CD4-positive, CD25-positive, alpha-beta regulatory T cell (primary cell): ENCODE measurements around the gene AMD1. TPM values are rescaled to one million over a fixed set of nuclear protein-coding genes. Genes with fewer than 3 reads are reported as not detected.

ENCODE experiments used
- ATAC-seq, 2 donors: fragments of 150-1000 bp; cut with Tn5 transposase; one replicate each; pipeline ENCODE4 v1.10.0; 2021; ENCODE audit warnings: low read depth in 2 of 2, moderate number of reproducible peaks in 2 of 2, moderate library complexity in 1 of 2
- DNase-seq, 3 donors: peaks; one replicate each; pipeline versions ENCODE4 v3.0.0 to v3.0.0-alpha.2; 2012 to 2022; ENCODE audit warnings: mixed read lengths in 1 of 3
- H3K27ac ChIP-seq: one replicate; pipeline ENCODE4 v1.7.0; 2013; ENCODE audit warnings: mild to moderate bottlenecking, low read length; ENCODE audit not compliant: insufficient read depth, poor library complexity, severe bottlenecking
- H3K27me3 ChIP-seq: one replicate; pipeline ENCODE4 v1.7.0; 2013; ENCODE audit warnings: low read length; ENCODE audit not compliant: control insufficient read depth, insufficient read depth
- H3K36me3 ChIP-seq: one replicate; pipeline ENCODE4 v1.7.0; 2013; ENCODE audit warnings: mild to moderate bottlenecking, low read length, moderate library complexity; ENCODE audit not compliant: control insufficient read depth, insufficient read depth
- H3K4me1 ChIP-seq: 2 replicates; pipeline ENCODE4 v1.7.0; 2013; ENCODE audit warnings: mild to moderate bottlenecking, low read length; ENCODE audit not compliant: insufficient read depth, control insufficient read depth, poor library complexity, severe bottlenecking
- H3K4me3 ChIP-seq: one replicate; pipeline ENCODE4 v1.7.0; 2013; ENCODE audit warnings: low read depth, mild to moderate bottlenecking, low read length, moderate library complexity
- H3K9me3 ChIP-seq, 2 experiments: 1 replicate in 1 of 2; 2 replicates in 1 of 2; pipeline ENCODE4 v1.7.0; 2013; ENCODE audit warnings: low read length in 2 of 2, mild to moderate bottlenecking in 1 of 2, moderate library complexity in 1 of 2; ENCODE audit not compliant: control insufficient read depth in 2 of 2
- H3K27ac Mint-ChIP-seq, 3 donors: one replicate each; pipeline ENCODE4 v1.8.0; 2020 to 2022; ENCODE audit warnings: mild to moderate bottlenecking in 3 of 3, mixed read lengths in 3 of 3, moderate library complexity in 2 of 3
- H3K27me3 Mint-ChIP-seq: one replicate; pipeline ENCODE4 v1.8.0; 2022; ENCODE audit warnings: mild to moderate bottlenecking, mixed read lengths
- H3K36me3 Mint-ChIP-seq: one replicate; pipeline ENCODE4 v1.8.0; 2020; ENCODE audit warnings: mixed read lengths
- H3K4me1 Mint-ChIP-seq, 4 donors: one replicate each; pipeline ENCODE4 v1.8.0; 2020 to 2022; ENCODE audit warnings: mixed read lengths in 4 of 4, mild to moderate bottlenecking in 1 of 4
- H3K4me3 Mint-ChIP-seq, 4 donors: one replicate each; pipeline ENCODE4 v1.8.0; 2020 to 2022; ENCODE audit warnings: mild to moderate bottlenecking in 4 of 4, mixed read lengths in 4 of 4, moderate library complexity in 3 of 4
- H3K9me3 Mint-ChIP-seq, 7 donors: one replicate each; pipeline ENCODE4 v1.8.0; 2020 to 2022; ENCODE audit warnings: mixed read lengths in 7 of 7, mild to moderate bottlenecking in 3 of 7, moderate library complexity in 2 of 7
- polyA plus RNA-seq, 4 donors: library from polyadenylated mRNA; unstranded; fragments of 300-500 nt; fragmentation: Illumina TruSeq; gene quantifications; one replicate each; pipeline ENCODE4 v1.2.3, GENCODE V29; 2021
- total RNA-seq: library from RNA; stranded (reverse); gene quantifications from one replicate; pipeline ENCODE4 v1.2.3, GENCODE V29; 2022

The AMD1 gene
- total and polyA plus RNA-seq, 5 donors from 2014 or later, result 60.6 to 133 (median 63.3) TPM

DNA sequence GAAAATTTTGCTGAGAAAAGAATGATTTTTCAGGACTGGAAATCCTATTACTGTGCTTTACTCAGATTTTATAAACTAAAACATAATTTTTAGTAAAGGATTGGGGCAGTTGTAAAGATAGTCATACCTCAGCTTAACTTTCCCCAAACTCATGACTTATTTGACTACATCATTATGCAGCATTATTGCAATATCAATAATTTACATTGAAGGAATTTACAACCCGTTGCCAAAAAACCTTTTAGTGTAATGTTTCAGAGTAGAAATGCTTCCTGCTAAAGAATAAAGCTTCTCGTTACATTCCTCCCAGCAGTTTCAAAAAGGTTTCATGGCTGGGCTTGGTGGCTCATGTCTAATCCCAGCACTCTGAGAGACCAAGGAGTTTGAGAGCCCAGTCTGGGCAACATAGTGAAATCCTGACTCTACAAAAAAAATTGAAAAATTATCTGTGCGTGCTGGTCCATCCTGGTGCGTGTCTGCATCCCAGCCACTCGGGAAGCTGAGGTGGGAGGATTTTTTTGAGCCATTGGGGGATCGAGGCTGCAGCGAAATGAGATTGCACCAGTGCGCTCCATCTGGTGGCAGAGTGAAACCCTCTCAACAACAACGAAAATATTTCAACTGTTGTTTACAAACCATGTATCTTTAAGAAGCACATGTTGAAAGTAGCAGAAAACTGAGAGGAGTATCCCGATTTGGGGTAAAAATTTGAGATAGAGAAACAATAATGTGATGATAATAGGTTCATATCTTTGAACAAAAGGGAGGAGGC lies 4.4 kb downstream of the AMD1 start:
- peak overlapping the region; percentile 57 to 95 (median 83) for H3K27ac Mint-ChIP-seq
- H3K36me3 Mint-ChIP-seq, result no peaks in the 10 kb centered on the region
- no peaks in the 10 kb centered on the region for H3K36me3 ChIP-seq
- peak overlapping the region; percentile 43 for H3K27ac ChIP-seq
- DNase-seq (peak; percentile 15 to 67 (median 46)), ATAC-seq (no peak)
- peak overlapping the region; percentile 99 for H3K4me3 ChIP-seq
- peaks cover 79% of the 10 kb centered on the region for H3K4me1 ChIP-seq
- H3K9me3 ChIP-seq, result no peaks in the 10 kb centered on the region
- H3K27me3 Mint-ChIP-seq, result no peaks in the 10 kb centered on the region
- H3K9me3 Mint-ChIP-seq, result peaks cover 0 to 1% (median 0%) of the 10 kb centered on the region in 7 donors
- peaks cover 37 to 75% (median 65%) of the 10 kb centered on the region in 4 donors for H3K4me1 Mint-ChIP-seq
- no peaks in the 10 kb centered on the region for H3K27me3 ChIP-seq
- H3K4me3 Mint-ChIP-seq, result peak overlapping the region; percentile 91 to 99 (median 98)

DNA sequence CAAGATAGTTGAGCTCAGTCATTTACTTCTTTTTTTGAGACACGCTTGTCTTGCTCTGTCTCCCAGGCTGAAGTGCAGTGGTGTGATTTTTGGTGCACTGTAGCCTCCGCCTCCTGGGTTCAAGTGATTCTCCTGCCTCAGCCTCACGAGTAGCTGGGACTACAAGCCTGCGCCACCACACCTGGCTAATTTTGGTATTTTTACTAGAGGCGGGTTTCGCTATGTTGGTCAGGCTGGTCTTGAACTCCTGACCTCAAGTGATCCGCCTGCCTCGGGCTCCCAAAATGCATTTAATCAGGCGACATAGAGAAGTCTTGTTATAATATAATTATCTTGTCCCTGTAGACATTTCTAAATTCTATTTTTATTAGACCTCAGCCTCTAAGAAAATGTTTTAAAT lies 6.1 kb downstream of the AMD1 start:
- H3K27ac ChIP-seq, result peak overlapping the region; percentile 41
- no peak for ATAC-seq
- no peak for DNase-seq
- H3K4me1 ChIP-seq, result peaks cover 94% of the 10 kb centered on the region
- no peaks in the 10 kb centered on the region for H3K27me3 Mint-ChIP-seq
- no peaks in the 10 kb centered on the region for H3K9me3 Mint-ChIP-seq
- no peaks in the 10 kb centered on the region for H3K27me3 ChIP-seq
- peak overlapping the region; percentile 72 to 99 (median 98) for H3K4me3 Mint-ChIP-seq
- no peaks in the 10 kb centered on the region for H3K9me3 ChIP-seq
- no peaks in the 10 kb centered on the region for H3K36me3 ChIP-seq
- no peaks in the 10 kb centered on the region for H3K36me3 Mint-ChIP-seq
- H3K4me3 ChIP-seq, result peak overlapping the region; percentile 99
- peaks cover 45 to 92% (median 80%) of the 10 kb centered on the region in 4 donors for H3K4me1 Mint-ChIP-seq
- peak overlapping the region in 1 of 3 donors; percentile 87 for H3K27ac Mint-ChIP-seq

DNA sequence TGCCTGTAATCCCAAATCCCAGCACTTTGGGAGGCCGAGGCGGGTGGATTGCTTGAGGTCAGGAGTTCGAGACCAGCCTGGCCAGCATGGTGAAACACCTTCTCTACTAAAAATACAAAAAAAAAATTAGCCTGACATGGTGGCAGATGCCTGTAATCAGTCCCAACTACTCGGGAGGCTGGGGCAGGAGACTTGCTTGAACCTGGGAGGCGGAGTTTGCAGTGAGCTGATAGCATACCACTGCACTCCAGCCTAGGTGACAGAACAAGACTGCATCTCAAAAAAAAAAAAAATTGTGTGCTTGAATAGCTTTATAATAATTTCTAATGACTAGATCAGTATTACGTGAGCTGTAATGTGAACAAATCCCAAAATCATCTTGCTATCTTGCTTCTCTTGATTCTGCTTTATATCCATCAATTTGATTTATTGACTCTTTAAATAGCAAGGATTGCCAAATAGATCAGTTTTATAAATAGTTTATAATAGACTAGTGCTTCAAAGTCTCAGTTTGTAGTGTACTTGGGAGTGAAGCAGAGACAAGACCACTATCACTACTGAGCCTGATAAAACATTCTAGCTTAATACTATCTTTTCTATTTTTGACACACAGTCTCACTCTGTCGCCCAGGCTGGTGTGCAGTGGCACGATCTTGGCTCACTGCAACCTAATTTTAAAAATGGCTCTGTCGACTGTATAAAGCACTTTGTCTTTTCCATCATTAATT lies 7.1 kb downstream of the AMD1 start:
- peak overlapping the region; percentile 53 for H3K27ac ChIP-seq
- Mint-ChIP-seq H3K4me1 (peaks cover 43 to 100% (median 84%) of the 10 kb centered on the region in 4 donors), H3K27ac (peak overlapping the region; percentile 20 to 87 (median 58))

DNA sequence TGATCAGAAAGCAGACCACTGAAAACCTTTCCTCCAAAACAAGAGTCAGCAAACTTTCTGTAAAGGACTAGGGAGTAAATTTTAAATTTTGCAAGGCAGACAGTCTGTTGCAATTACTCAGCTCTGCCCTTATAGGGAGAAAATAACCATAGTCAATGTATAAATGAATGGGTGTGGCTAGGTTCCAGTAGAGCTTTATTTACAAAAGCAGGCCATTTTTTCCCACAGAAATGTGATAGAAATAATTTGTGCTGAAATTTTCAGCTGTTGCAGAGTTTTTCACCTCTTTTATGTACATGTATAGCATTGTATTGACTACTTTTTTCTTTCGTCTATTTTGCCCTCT lies 7.7 kb downstream of the AMD1 start:
- Mint-ChIP-seq H3K27me3 (no peaks in the 10 kb centered on the region), H3K27ac (peak overlapping the region; percentile 58 to 87 (median 72)), H3K36me3 (no peaks in the 10 kb centered on the region), H3K9me3 (no peaks in the 10 kb centered on the region), H3K4me1 (peaks cover 44 to 100% (median 85%) of the 10 kb centered on the region in 4 donors), H3K4me3 (peak overlapping the region; percentile 32 to 83 (median 68))
- DNase-seq, result no peak
- H3K9me3 ChIP-seq, result no peaks in the 10 kb centered on the region
- H3K4me3 ChIP-seq, result peak overlapping the region; percentile 99
- no peaks in the 10 kb centered on the region for H3K36me3 ChIP-seq
- H3K4me1 ChIP-seq, result peaks cover 87% of the 10 kb centered on the region
- H3K27me3 ChIP-seq, result no peaks in the 10 kb centered on the region
- ATAC-seq, result no peak
- H3K27ac ChIP-seq, result peak overlapping the region; percentile 53

More for the DNA sequence above, 7.1 kb downstream of the AMD1 start:
- DNase-seq, result no peak
- no peak for ATAC-seq
- Mint-ChIP-seq H3K9me3 (no peaks in the 10 kb centered on the region), H3K27me3 (no peaks in the 10 kb centered on the region), H3K36me3 (no peaks in the 10 kb centered on the region), H3K4me3 (peak overlapping the region; percentile 32 to 83 (median 68))
- Histone ChIP-seq H3K27me3 (no peaks in the 10 kb centered on the region), H3K4me3 (peak overlapping the region; percentile 99), H3K36me3 (no peaks in the 10 kb centered on the region), H3K4me1 (peaks cover 92% of the 10 kb centered on the region), H3K9me3 (no peaks in the 10 kb centered on the region)

DNA sequence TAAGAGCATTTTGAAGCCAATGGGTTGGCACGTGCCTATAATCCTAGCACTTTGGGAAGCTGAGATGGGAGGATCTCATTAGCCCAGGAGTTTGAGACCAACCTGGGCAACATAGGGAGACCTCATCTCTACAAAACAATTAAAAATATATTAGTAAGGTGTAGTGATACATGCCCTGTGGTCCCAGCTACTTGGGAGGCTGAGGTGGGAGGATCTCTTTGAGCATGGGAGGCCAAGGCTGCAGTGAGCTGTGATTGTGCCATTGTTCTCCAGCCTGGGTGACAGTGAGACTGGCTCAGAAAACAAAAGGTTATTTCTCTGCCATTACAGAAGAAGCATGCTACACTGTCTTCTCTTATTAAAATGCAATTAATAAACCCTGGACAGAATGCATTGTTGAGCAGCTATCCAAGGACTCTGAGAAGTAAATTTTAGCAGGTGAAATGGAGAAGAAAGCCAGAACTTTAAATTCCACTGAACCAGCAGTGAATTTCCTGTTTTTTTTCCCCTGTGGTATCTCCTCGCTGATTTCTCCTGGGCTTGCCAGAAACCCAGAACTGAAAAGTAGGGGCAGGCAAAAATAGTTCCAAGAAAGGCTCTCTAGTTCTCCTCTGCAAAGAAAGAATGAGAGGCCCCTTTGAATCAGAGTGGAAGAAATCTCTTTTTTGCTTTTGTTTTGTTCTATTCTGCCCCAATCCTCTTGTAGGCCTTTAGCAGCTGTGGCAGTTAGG lies 8.4 kb downstream of the AMD1 start:
- Mint-ChIP-seq H3K27ac (peak overlapping the region; percentile 16 to 87 (median 72)), H3K9me3 (no peaks in the 10 kb centered on the region), H3K36me3 (no peaks in the 10 kb centered on the region), H3K4me1 (peaks cover 40 to 99% (median 83%) of the 10 kb centered on the region in 4 donors), H3K4me3 (peak overlapping the region; percentile 32 to 83 (median 68)), H3K27me3 (no peaks in the 10 kb centered on the region)
- H3K4me3 ChIP-seq, result peak overlapping the region; percentile 99
- DNase-seq (no peak), ATAC-seq (no peak)
- peaks cover 81% of the 10 kb centered on the region for H3K4me1 ChIP-seq
- H3K27ac ChIP-seq, result peak overlapping the region; percentile 28
- no peaks in the 10 kb centered on the region for H3K27me3 ChIP-seq
- H3K9me3 ChIP-seq, result no peaks in the 10 kb centered on the region
- H3K36me3 ChIP-seq, result no peaks in the 10 kb centered on the region

DNA sequence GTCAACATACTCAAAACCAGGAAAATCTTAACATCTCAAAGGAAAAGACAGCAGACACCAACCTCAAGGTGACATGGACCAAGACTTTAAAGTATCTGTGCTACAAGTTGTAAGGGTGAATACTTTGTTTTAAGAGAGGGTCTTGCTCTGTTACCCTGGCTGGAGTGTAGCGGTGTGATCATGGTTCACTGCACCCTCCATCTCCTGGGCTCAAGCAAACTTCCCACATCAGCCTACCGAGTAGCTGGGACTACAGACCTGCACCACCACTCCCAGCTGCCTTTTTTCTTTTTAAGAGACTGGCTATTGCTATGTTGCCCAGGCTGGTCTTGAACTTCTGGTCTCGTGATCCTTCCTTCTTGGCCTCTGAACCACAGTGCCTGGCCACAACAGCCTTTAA lies 9.7 kb downstream of the AMD1 start:
- no peaks in the 10 kb centered on the region for H3K9me3 Mint-ChIP-seq
- peak overlapping the region; percentile 64 for H3K4me3 ChIP-seq
- H3K27ac ChIP-seq, result no peak overlapping the region
- H3K4me1 Mint-ChIP-seq, result peaks cover 42 to 94% (median 80%) of the 10 kb centered on the region in 4 donors
- DNase-seq (no peak), ATAC-seq (no peak)
- H3K27me3 ChIP-seq, result no peaks in the 10 kb centered on the region
- no peaks in the 10 kb centered on the region for H3K27me3 Mint-ChIP-seq
- peak overlapping the region; percentile 32 to 56 (median 44) for H3K4me3 Mint-ChIP-seq
- H3K4me1 ChIP-seq, result peaks cover 76% of the 10 kb centered on the region
- peaks cover 6% of the 10 kb centered on the region for H3K36me3 Mint-ChIP-seq
- peak overlapping the region; percentile 47 to 93 (median 76) for H3K27ac Mint-ChIP-seq
- no peaks in the 10 kb centered on the region for H3K9me3 ChIP-seq
- peaks cover 5% of the 10 kb centered on the region for H3K36me3 ChIP-seq

DNA sequence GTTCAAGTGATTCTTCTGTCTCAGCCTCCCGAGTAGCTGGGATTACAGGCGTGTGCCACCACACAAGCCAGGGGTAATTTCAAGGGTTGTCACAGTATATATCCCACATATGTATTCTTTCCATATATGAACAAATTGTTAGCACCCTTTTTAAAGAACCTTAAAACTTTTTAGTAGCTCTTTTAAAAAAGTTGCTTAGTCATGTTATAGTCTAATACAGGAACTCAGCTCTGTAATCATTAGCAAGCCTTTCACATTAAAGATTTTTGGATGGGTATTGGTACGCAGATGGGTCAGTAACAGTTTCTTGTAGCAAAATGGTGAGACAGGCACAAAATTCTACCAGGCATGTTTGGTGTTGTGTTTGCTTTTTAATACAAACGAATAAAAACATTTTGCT lies 10.9 kb downstream of the AMD1 start:
- ATAC-seq, result no peak
- H3K9me3 ChIP-seq, result no peaks in the 10 kb centered on the region
- no peak overlapping the region for H3K27ac ChIP-seq
- H3K36me3 ChIP-seq, result peaks cover 14% of the 10 kb centered on the region
- peak overlapping the region; percentile 35 for H3K4me3 ChIP-seq
- Mint-ChIP-seq H3K36me3 (peaks cover 10% of the 10 kb centered on the region), H3K4me3 (peak overlapping the region; percentile 6 to 50 (median 34)), H3K9me3 (no peaks in the 10 kb centered on the region), H3K4me1 (peaks cover 46 to 92% (median 73%) of the 10 kb centered on the region in 4 donors), H3K27me3 (no peaks in the 10 kb centered on the region), H3K27ac (peak overlapping the region in 2 of 3 donors; percentile 56 to 64)
- peaks cover 64% of the 10 kb centered on the region for H3K4me1 ChIP-seq
- H3K27me3 ChIP-seq, result no peaks in the 10 kb centered on the region
- DNase-seq, result no peak
